Breast epithelium (tissue), 4 donors: ENCODE data around the gene CYP2W1. TPM values are rescaled to one million over a fixed set of nuclear protein-coding genes. Genes with fewer than 3 reads are reported as not detected.

Source experiments
- DNase-seq, 2 donors: peaks; one replicate each; pipeline ENCODE4 v3.0.0-alpha.2; 2019; ENCODE audit warnings: low spot score in 2 of 2
- H3K27ac ChIP-seq, 2 donors: fragments of 200-600 bp; sonication (generic) in 1 of 2; one replicate each; pipeline ENCODE4 v1.5.1; 2016 to 2019; ENCODE audit warnings: mild to moderate bottlenecking in 1 of 2
- H3K27me3 ChIP-seq, 2 donors: fragments of 200-600 bp; sonication (generic) in 1 of 2; one replicate each; pipeline versions ENCODE4 v1.5.1 to v1.6.0; 2017 to 2019; ENCODE audit warnings: control low read depth in 1 of 2, mild to moderate bottlenecking in 1 of 2
- H3K36me3 ChIP-seq: fragments of 200-600 bp; one replicate; pipeline ENCODE4 v1.5.1; 2019
- H3K4me1 ChIP-seq, 2 donors: fragments of 200-600 bp; sonication (generic); one replicate each; pipeline ENCODE4 v1.5.1; 2016 to 2019; ENCODE audit warnings: control low read depth in 1 of 2
- H3K4me3 ChIP-seq, 3 donors: fragments of 200-600 bp; sonication (generic); 1 replicate in 2 of 3; 2 replicates in 1 of 3; pipeline ENCODE4 v1.5.1; 2016 to 2019; ENCODE audit warnings: mild to moderate bottlenecking in 3 of 3, moderate library complexity in 2 of 3
- H3K9me3 ChIP-seq, 2 donors: fragments of 200-600 bp; sonication (generic) in 1 of 2; one replicate each; pipeline ENCODE4 v1.5.1; 2016 to 2019; ENCODE audit warnings: control low read depth in 1 of 2
- CTCF ChIP-seq, 3 donors: fragments of 450-650 bp; IDR thresholded peaks; one replicate each; pipeline ENCODE4 v1.5.1; 2016 to 2017; ENCODE audit warnings: antibody characterized with exemption in 3 of 3, mild to moderate bottlenecking in 3 of 3, moderate library complexity in 3 of 3
- POLR2A ChIP-seq: fragments of 450-650 bp; IDR thresholded peaks from one replicate; pipeline ENCODE4 v1.6.1; 2016; ENCODE audit warnings: antibody characterized with exemption, mild to moderate bottlenecking, moderate library complexity
- POLR2AphosphoS5 ChIP-seq, 3 donors: sonication (generic); formaldehyde crosslinking; IDR thresholded peaks; one replicate each; pipeline ENCODE4 v1.6.1; 2017; ENCODE audit warnings: antibody characterized with exemption in 3 of 3
- intact Hi-C: fragments of 100-400 bp; cut with DNase I; formaldehyde crosslinking; loops from one replicate; pipeline ENCODE4 v1.15.1; 2023; ENCODE audit warnings: low total_unique reads
- total RNA-seq, 3 donors: library from RNA; depleted of rRNA; stranded (reverse); fragments of >200 nt; gene quantifications; one replicate each; pipeline ENCODE4 v1.1.0, GENCODE V29; 2016

The CYP2W1 gene
- total RNA-seq, 3 donors from 2014 or later: not detected

- intact Hi-C loops: no loop called here
- DNase-seq: no peak
- Histone ChIP-seq H3K36me3 (no peaks in the 10 kb centered on the region), H3K4me3 (no peak overlapping the region), H3K9me3 (no peaks in the 10 kb centered on the region), H3K4me1 (no peaks in the 10 kb centered on the region), H3K27me3 (no peaks in the 10 kb centered on the region), H3K27ac (peak overlapping the region in 1 of 2 donors; percentile 19)
- TF ChIP-seq CTCF (IDR thresholded peaks at IDR 0.05) (no peak), POLR2A (no peak), POLR2AphosphoS5 (IDR thresholded peaks at IDR 0.05) (no peak)
These were observed 28.5 kb downstream of the CYP2W1 start for GRCh38 chr7:1011297-1012003.

- intact Hi-C loops: no loop called here
- no peaks in the 10 kb centered on the region for H3K4me1 ChIP-seq
- peak overlapping the region in 1 of 2 donors; percentile 19 for H3K27ac ChIP-seq
- DNase-seq: no peak
- H3K27me3 ChIP-seq: no peaks in the 10 kb centered on the region
- H3K4me3 ChIP-seq: no peak overlapping the region
- no peaks in the 10 kb centered on the region for H3K9me3 ChIP-seq
- no peak for TF ChIP-seq POLR2A
- no peak for TF ChIP-seq CTCF (IDR thresholded peaks at IDR 0.05)
- no peak for TF ChIP-seq POLR2AphosphoS5 (IDR thresholded peaks at IDR 0.05)
- no peaks in the 10 kb centered on the region for H3K36me3 ChIP-seq
These were observed 29.2 kb downstream of the CYP2W1 start for GRCh38 chr7:1012004-1012715.

GRCh38 chr7:1012716-1013095 lies 29.7 kb downstream of the CYP2W1 start:
- Histone ChIP-seq H3K27me3 (no peaks in the 10 kb centered on the region), H3K27ac (no peak overlapping the region), H3K4me3 (peak overlapping the region in 1 of 3 donors; percentile 19), H3K36me3 (no peaks in the 10 kb centered on the region), H3K4me1 (no peaks in the 10 kb centered on the region), H3K9me3 (no peaks in the 10 kb centered on the region)
- TF ChIP-seq CTCF (IDR thresholded peaks at IDR 0.05): no peak
- TF ChIP-seq POLR2AphosphoS5 (IDR thresholded peaks at IDR 0.05): no peak
- no peak for TF ChIP-seq POLR2A
- intact Hi-C loops: no loop called here
- DNase-seq: no peak

GRCh38 chr7:1013581-1013980 lies 30.6 kb downstream of the CYP2W1 start:
- intact Hi-C loops: no loop called here
- no peak for DNase-seq
- H3K36me3 ChIP-seq: no peaks in the 10 kb centered on the region
- no peaks in the 10 kb centered on the region for H3K9me3 ChIP-seq
- no peaks in the 10 kb centered on the region for H3K4me1 ChIP-seq
- TF ChIP-seq CTCF (IDR thresholded peaks at IDR 0.05): no peak
- no peak for TF ChIP-seq POLR2A
- no peak for TF ChIP-seq POLR2AphosphoS5 (IDR thresholded peaks at IDR 0.05)
- H3K27me3 ChIP-seq: no peaks in the 10 kb centered on the region
- peak overlapping the region in 1 of 2 donors; percentile 25 for H3K27ac ChIP-seq
- H3K4me3 ChIP-seq: no peak overlapping the region

GRCh38 chr7:1014681-1015080 lies 31.7 kb downstream of the CYP2W1 start:
- no peak for DNase-seq
- TF ChIP-seq CTCF (IDR thresholded peaks at IDR 0.05) (no peak), POLR2A (no peak), POLR2AphosphoS5 (IDR thresholded peaks at IDR 0.05) (no peak)
- no peaks in the 10 kb centered on the region for H3K9me3 ChIP-seq
- H3K4me3 ChIP-seq: no peak overlapping the region
- intact Hi-C loops: no loop called here
- H3K27ac ChIP-seq: no peak overlapping the region
- H3K4me1 ChIP-seq: no peaks in the 10 kb centered on the region
- no peaks in the 10 kb centered on the region for H3K27me3 ChIP-seq
- H3K36me3 ChIP-seq: no peaks in the 10 kb centered on the region
